SU-DHL-6 (cell line): ENCODE measurements around the gene ABCG8.

Experiments used
- H2AFZ ChIP-seq: fragments of 200-600 bp; sonication (generic); 2 replicates; pipeline ENCODE4 v1.6.1; 2014; ENCODE audit warnings: low read depth, mild to moderate bottlenecking, moderate library complexity, mixed read lengths, antibody characterized with exemption, low read length; ENCODE audit not compliant: severe bottlenecking
- H3F3A ChIP-seq: fragments of 200-600 bp; shearing (Covaris generic); 2 replicates; pipeline ENCODE4 v1.6.0; 2016; ENCODE audit warnings: antibody characterized with exemption, mild to moderate bottlenecking; ENCODE audit not compliant: insufficient read depth
- H3K27ac ChIP-seq: fragments of 200-600 bp; sonication (generic); 2 replicates; pipeline ENCODE4 v1.5.1; 2016; ENCODE audit warnings: low read depth, mild to moderate bottlenecking, low read length, moderate library complexity, mixed read lengths
- H3K27me3 ChIP-seq: fragments of 200-600 bp; sonication (generic), shearing (Covaris generic); 2 replicates; pipeline ENCODE4 v1.6.0; 2014; ENCODE audit warnings: mild to moderate bottlenecking, low read length
- H3K36me3 ChIP-seq: fragments of 200-600 bp; sonication (generic); 2 replicates; pipeline ENCODE4 v1.6.1; 2014; ENCODE audit warnings: mild to moderate bottlenecking, low read length, mixed read lengths
- H3K4me2 ChIP-seq: fragments of 300-600, 200-600 bp; shearing (Covaris generic), sonication (generic); 2 replicates; pipeline ENCODE4 v1.6.0; 2014; ENCODE audit warnings: low read length, low read depth, mild to moderate bottlenecking; ENCODE audit not compliant: poor library complexity, severe bottlenecking
- H3K4me3 ChIP-seq: fragments of 200-600 bp; sonication (generic); 2 replicates; pipeline ENCODE4 v1.5.1; 2014; ENCODE audit warnings: antibody characterized with exemption, low read length, mild to moderate bottlenecking, mixed read lengths; ENCODE audit not compliant: insufficient read depth, poor library complexity, severe bottlenecking
- H3K79me2 ChIP-seq: fragments of 200-600 bp; sonication (generic); 2 replicates; pipeline ENCODE4 v1.6.1; 2014; ENCODE audit warnings: mild to moderate bottlenecking, low read length, moderate library complexity; ENCODE audit not compliant: insufficient read depth
- H3K9ac ChIP-seq: fragments of 200-600 bp; sonication (generic); 2 replicates; pipeline ENCODE4 v1.7.0; 2014; ENCODE audit warnings: mild to moderate bottlenecking, low read length
- H3K9me2 ChIP-seq: fragments of 200-600 bp; sonication (generic); replicated peaks from 2 replicates; pipeline ENCODE4 v1.6.1; 2014; ENCODE audit warnings: low read length; ENCODE audit not compliant: insufficient read depth
- H3K9me3 ChIP-seq: fragments of 200-600 bp; sonication (generic); 2 replicates; pipeline ENCODE4 v1.6.1; 2014; ENCODE audit warnings: low read length, mixed read lengths; ENCODE audit not compliant: insufficient read depth
- H4K20me1 ChIP-seq: fragments of 200-600 bp; sonication (generic); 2 replicates; pipeline ENCODE4 v1.6.1; 2014; ENCODE audit warnings: low read depth, mild to moderate bottlenecking, antibody characterized with exemption, low read length, moderate library complexity, mixed read lengths
- CTCF ChIP-seq: fragments of 200-600 bp; sonication (generic); IDR thresholded peaks from one replicate; pipeline ENCODE4 v1.5.1; 2017; ENCODE audit warnings: antibody characterized with exemption, mild to moderate bottlenecking, low read length, moderate library complexity; ENCODE audit not compliant: insufficient read depth, poor library complexity, severe bottlenecking
- EZH2phosphoT487 ChIP-seq: fragments of 200-600 bp; sonication (generic), shearing (Covaris generic); conservative IDR thresholded peaks from 2 replicates; pipeline ENCODE4 v1.6.1; 2018; ENCODE audit warnings: mild to moderate bottlenecking, antibody characterized with exemption, low read length, moderate library complexity, mixed read lengths

Gene ABCG8

DNA sequence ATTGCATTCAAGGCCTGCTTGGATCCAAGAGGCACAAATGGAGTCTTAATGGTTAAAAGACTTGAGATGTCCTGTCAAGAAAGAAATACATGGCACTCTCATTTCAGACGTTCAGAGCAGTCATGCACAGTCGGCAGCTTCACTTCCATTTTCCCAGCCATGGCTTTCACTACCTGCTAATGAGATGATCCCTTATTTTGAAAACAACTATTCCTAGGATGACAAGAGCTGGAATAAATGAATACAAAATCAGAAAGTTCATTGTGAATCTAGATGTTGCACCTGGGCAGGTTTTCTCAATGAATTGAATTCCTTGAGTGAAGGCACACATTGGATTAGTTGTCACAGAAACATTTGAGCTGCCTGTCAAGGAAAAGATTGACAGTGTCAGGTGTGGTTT lies 25.8 kb upstream of the ABCG8 start:
- H3K4me3 ChIP-seq = no peak overlapping the region
- no peak overlapping the region for H3K9ac ChIP-seq
- no peaks in the 10 kb centered on the region for H3F3A ChIP-seq
- no peaks in the 10 kb centered on the region for H3K27me3 ChIP-seq
- no peak overlapping the region for H2AFZ ChIP-seq
- H3K9me2 ChIP-seq = no peaks in the 10 kb centered on the region
- no peak overlapping the region for H3K4me2 ChIP-seq
- no peaks in the 10 kb centered on the region for H3K9me3 ChIP-seq
- H3K27ac ChIP-seq = no peak overlapping the region
- H3K79me2 ChIP-seq = no peaks in the 10 kb centered on the region
- no peaks in the 10 kb centered on the region for H4K20me1 ChIP-seq
- H3K36me3 ChIP-seq = no peaks in the 10 kb centered on the region
- TF ChIP-seq CTCF (no peak), EZH2phosphoT487 (no peak)

- no peaks in the 10 kb centered on the region for H3K9me2 ChIP-seq
- H3K4me2 ChIP-seq = no peak overlapping the region
- H3K9me3 ChIP-seq = no peaks in the 10 kb centered on the region
- no peak overlapping the region for H3K27ac ChIP-seq
- no peak overlapping the region for H2AFZ ChIP-seq
- no peaks in the 10 kb centered on the region for H3K27me3 ChIP-seq
- TF ChIP-seq CTCF = no peak
- no peak for TF ChIP-seq EZH2phosphoT487
- H3K9ac ChIP-seq = no peak overlapping the region
- H3K36me3 ChIP-seq = no peaks in the 10 kb centered on the region
- no peaks in the 10 kb centered on the region for H4K20me1 ChIP-seq
- no peak overlapping the region for H3K4me3 ChIP-seq
- no peaks in the 10 kb centered on the region for H3F3A ChIP-seq
- no peaks in the 10 kb centered on the region for H3K79me2 ChIP-seq
Observed at GRCh38 chr2:43814711-43815110, 24.1 kb upstream of the ABCG8 start.

DNA sequence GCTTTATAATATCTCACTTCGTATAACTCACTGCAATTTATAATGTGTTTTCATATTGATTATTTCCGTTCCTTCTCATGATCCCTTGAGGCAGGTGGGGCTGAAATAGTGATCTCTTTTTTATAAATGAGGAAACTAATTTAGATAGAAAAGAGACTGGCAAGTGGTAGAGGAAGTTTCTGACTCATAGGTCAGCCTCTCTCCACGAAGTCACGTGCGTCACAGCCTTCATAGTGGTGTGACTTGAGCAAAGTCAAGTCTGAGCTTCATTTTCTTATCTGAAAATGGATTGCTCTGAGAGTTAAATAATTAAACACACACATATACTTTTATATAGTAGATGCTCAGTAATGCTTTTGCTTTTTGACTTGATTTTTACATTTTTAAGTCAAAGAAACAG lies 20.0 kb upstream of the ABCG8 start:
- H2AFZ ChIP-seq = no peak overlapping the region
- no peaks in the 10 kb centered on the region for H3F3A ChIP-seq
- H3K36me3 ChIP-seq = no peaks in the 10 kb centered on the region
- no peak overlapping the region for H3K27ac ChIP-seq
- H3K9me2 ChIP-seq = no peaks in the 10 kb centered on the region
- TF ChIP-seq CTCF (no peak), EZH2phosphoT487 (no peak)
- no peak overlapping the region for H3K4me3 ChIP-seq
- H3K4me2 ChIP-seq = no peak overlapping the region
- H3K9me3 ChIP-seq = no peaks in the 10 kb centered on the region
- no peaks in the 10 kb centered on the region for H3K27me3 ChIP-seq
- no peaks in the 10 kb centered on the region for H3K79me2 ChIP-seq
- no peak overlapping the region for H3K9ac ChIP-seq
- no peaks in the 10 kb centered on the region for H4K20me1 ChIP-seq
